Thyroid gland (tissue), 4 donors: Measurements from ENCODE around the gene PLB1.

Experiments
- CTCF ChIP-seq, 6 experiments: fragments of 200-600 bp in 3 of 6; fragments of 450-650 bp in 3 of 6; sonication (generic) in 3 of 6; IDR thresholded peaks; one replicate each; pipeline ENCODE4 v1.5.1; 2016 to 2019; ENCODE audit warnings: antibody characterized with exemption in 6 of 6, mild to moderate bottlenecking in 2 of 6, inconsistent platforms in 1 of 6, moderate library complexity in 1 of 6
- POLR2A ChIP-seq, 2 donors: fragments of 450-650 bp; IDR thresholded peaks; one replicate each; pipeline ENCODE4 v1.6.1; 2017; ENCODE audit warnings: antibody characterized with exemption in 2 of 2, mild to moderate bottlenecking in 2 of 2, moderate library complexity in 1 of 2

DNA sequence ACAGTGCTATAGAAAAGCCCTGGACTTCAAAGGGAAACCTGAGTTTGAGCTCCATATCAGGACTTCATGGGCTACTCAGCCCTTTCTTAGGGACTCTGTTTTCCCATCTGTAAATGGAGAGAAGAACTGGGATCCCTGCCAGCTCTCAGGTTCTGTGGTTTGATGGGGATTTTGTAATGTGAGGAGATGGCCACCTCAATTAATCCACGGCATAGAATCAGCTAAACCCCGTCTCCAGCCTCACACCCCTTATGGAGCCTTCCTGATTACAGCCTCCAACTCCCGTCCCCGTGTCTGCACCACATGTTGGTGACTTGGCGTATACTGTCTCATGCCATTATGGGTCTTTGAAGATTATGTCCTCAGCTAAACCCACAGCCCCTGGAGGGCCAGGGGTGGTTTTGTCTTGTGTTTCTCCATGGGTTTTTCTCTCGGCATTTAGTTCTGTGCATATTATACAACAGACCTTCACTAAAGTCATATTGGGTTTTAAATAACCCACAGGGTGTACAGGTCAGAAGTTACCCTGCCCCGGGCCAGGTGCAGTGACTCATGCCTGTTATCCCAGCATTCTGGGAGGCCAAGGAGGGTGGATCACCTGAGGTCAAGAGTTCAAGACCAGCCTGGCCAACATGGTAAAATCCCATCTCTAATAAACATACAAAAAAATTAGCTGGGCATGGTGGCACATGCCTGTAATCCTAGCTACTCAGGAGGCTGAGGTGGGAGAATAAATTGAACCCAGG, 192.0 kb downstream of the PLB1 start:
- no peak for TF ChIP-seq CTCF (IDR thresholded peaks at IDR 0.05)
- no peak for TF ChIP-seq POLR2A (IDR thresholded peaks at IDR 0.05)
